ENCODE data around the gene SNRPE. TPM values are rescaled to one million over a fixed set of nuclear protein-coding genes. Genes with fewer than 3 reads are reported as not detected.
A peak's percentile ranks its signal among the peaks of the same experiment; 100 is the strongest.

Gene SNRPE
- total RNA-seq (2014; rRNA removed; shearing (Covaris generic)) = 95.9 and 109 TPM in 2 replicates
- total RNA-seq (2022) = 299 and 322 TPM in 2 replicates
- Bru-seq, nascent RNA = percentile 98 among the genes with signal in this experiment
- BruChase-seq, experiment 1, labeled RNA remaining after a 6-hour chase = percentile 98 among the genes with signal in this experiment
- percentile 94 among the genes with signal in this experiment for BruChase-seq, experiment 2, labeled RNA remaining after a 2-hour chase
- long read RNA-seq, transcript SNRPE-202 (5 exons, 942 nt) = major isoform, 154 of 168 reads
- long read RNA-seq, partial matches to known transcripts = 1 of 168 reads
- long read RNA-seq, other reads (novel, unspliced or antisense) = 8 of 168 reads

DNA sequence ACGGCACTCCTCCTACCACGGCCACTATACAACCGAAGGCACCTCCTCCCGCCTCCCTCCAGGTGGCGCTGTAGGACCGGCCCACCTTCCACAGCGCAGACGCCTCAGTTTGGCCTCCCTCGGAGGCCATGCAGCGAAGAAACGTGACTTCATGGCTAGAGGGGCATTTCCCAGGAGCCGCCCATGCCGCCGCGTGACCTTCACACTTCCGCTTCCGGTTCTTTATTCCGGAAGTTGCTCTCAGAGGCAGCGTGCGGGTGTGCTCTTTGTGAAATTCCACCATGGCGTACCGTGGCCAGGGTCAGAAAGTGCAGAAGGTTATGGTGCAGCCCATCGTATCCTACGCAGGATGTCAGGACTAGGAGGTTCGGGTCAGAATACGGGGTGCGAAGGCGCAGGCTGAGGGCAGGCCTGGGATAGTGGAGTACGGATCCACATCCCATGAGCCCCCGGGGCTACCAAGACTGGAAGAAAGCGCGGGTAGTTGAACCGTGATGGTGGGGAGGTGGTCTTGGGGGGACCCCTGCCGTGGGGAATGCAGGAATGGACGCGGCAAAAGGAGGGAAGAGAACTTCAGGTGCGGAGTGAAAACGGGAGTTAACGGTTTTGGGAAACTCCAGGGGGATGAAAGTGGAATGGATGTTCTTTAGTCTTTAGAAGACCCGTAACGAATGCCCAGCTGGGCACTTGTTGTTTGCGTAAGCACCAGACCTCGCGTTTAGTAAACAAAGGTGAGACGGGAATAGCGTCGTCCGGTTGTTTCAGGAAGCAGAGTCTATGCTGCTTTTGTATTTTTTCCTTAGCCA is at the start of gene SNRPE:
SNRPE (plus strand) TSS at position 221 of the 806 bp plus-strand sequence; CDS start at position 282, 61 bp downstream.
- ChIA-PET CTCF (ENCODE audit: unreplicated experiment) (interaction anchor here (0.6 to 1.5 kb wide), 3 partner anchors 114 to 267 kb away, joined by 4 to 8 read pairs (median 4); no protein-coding TSS in a partner anchor), POLR2A (no interaction called here)

DNA sequence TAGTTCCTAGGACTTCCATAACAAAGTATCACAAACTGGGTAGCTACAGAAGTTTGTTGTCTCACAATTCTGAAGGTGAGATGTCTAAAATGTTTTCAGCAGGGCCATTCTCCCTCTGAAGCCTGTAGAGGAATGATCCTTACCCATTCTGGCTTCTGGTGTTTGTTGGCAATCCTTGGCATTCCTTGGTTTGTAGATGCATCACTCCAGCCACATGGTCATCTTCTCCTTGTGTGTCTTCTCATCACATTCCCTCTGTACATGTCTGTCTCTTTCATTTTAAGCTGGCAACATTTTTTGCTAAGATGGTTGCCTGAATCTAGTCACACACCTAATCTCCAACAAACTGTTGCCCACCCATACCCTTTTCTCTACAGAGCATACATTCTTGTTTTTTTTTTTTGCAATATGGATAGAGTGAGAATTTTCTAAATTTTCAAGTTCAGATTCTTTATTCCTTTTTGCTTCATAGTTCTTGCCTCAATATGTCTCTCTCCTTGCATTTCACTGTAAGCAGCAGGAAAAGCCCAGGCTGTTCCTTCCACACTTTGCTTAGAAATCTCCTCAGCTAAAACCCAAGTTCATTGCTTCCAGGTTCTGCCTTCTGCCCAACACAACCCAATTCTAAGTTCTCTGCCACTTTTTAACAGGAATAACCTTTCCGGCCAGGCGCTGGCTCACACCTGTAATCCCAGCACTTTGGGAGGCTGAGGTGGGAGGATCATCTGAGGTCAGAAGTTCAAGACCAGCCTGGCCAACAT is 47.6 kb upstream of the SNRPE start:
- Histone ChIP-seq H3K9me3 (ENCODE audit: low read length) (0 out of 2 replicates have a peak, but pooled peaks cover 3% of the 10 kb centered on the region), H3K36me3 (ENCODE audit: insufficient read depth, low read length) (peaks cover 87% of the 10 kb centered on the region), H3K27ac (ENCODE audit: low read depth, low read length, poor library complexity, severe bottlenecking) (no peak overlapping the region), H3K4me3 (ENCODE audit: low read depth, low read length, poor library complexity, severe bottlenecking) (no peak overlapping the region), H3K9me2 (ENCODE audit: insufficient read depth, low read length) (no peaks in the 10 kb centered on the region), H3K4me2 (ENCODE audit: low read length) (no peak overlapping the region), H4K20me1 (ENCODE audit: insufficient read depth, low read length) (no peaks in the 10 kb centered on the region), H3K79me2 (ENCODE audit: insufficient read depth, low read depth, low read length) (peaks cover 75% of the 10 kb centered on the region), H3K4me1 (ENCODE audit: insufficient read depth, low read length, poor library complexity, severe bottlenecking) (peaks cover 31% of the 10 kb centered on the region), H2AFZ (ENCODE audit: low read length) (no peak overlapping the region)
- intact Hi-C loops (cut with micrococcal nuclease; ENCODE audit: unreplicated experiment) = no loop called here
- CTCF ChIA-PET (ENCODE audit: unreplicated experiment) = no interaction called here
- no peak for TF ChIP-seq EZH2phosphoT487 (IDR thresholded peaks at IDR 0.05; ENCODE audit: borderline replicate concordance, low read depth, low read length)
- TF ChIP-seq, protein P1, sequence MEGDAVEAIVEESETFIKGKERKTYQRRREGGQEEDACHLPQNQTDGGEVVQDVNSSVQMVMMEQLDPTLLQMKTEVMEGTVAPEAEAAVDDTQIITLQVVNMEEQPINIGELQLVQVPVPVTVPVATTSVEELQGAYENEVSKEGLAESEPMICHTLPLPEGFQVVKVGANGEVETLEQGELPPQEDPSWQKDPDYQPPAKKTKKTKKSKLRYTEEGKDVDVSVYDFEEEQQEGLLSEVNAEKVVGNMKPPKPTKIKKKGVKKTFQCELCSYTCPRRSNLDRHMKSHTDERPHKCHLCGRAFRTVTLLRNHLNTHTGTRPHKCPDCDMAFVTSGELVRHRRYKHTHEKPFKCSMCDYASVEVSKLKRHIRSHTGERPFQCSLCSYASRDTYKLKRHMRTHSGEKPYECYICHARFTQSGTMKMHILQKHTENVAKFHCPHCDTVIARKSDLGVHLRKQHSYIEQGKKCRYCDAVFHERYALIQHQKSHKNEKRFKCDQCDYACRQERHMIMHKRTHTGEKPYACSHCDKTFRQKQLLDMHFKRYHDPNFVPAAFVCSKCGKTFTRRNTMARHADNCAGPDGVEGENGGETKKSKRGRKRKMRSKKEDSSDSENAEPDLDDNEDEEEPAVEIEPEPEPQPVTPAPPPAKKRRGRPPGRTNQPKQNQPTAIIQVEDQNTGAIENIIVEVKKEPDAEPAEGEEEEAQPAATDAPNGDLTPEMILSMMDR (conservative IDR thresholded peaks at IDR 0.05; ENCODE audit: low read length) = no peak
- no peak for DNase-seq (ENCODE audit: low spot score)
- no TSS peak for BruUV-seq (replicated peaks)
- POLR2A ChIA-PET = interaction anchor here (0.6 to 1.8 kb wide), 2 partner anchors 14 to 357 kb away, joined by 3 to 7 read pairs; no protein-coding TSS in a partner anchor

More for the DNA sequence above, at the start of gene SNRPE:
- Histone ChIP-seq H2AFZ (ENCODE audit: low read length) (peak within 1 kb of the TSS; percentile 49; the same call in 1 of the 2 replicates), H3K79me2 (ENCODE audit: insufficient read depth, low read depth, low read length) (peaks cover 35% of the 10 kb centered on the region), H3K9me2 (ENCODE audit: insufficient read depth, low read length) (no peaks in the 10 kb centered on the region), H3K4me1 (ENCODE audit: insufficient read depth, low read length, poor library complexity, severe bottlenecking) (peaks cover 17% of the 10 kb centered on the region), H3K4me3 (ENCODE audit: low read depth, low read length, poor library complexity, severe bottlenecking) (peak within 1 kb of the TSS; percentile 90), H3K4me2 (ENCODE audit: low read length) (peak within 1 kb of the TSS; percentile 84), H4K20me1 (ENCODE audit: insufficient read depth, low read length) (no peaks in the 10 kb centered on the region; the same call in 1 of the 2 replicates), H3K9me3 (ENCODE audit: low read length) (no peaks in the 10 kb centered on the region), H3K27ac (ENCODE audit: low read depth, low read length, poor library complexity, severe bottlenecking) (peak within 1 kb of the TSS; percentile 58), H3K36me3 (ENCODE audit: insufficient read depth, low read length) (peaks cover 42% of the 10 kb centered on the region)
- peak; percentile 99 for DNase-seq (ENCODE audit: low spot score)
- intact Hi-C loops (cut with micrococcal nuclease; ENCODE audit: unreplicated experiment) = loop anchor here (1.0 to 10.0 kb wide), 7 partner anchors 76 to 543 kb away; partner anchors contain the start of gene ATP2B4
- no TSS peak for BruUV-seq (replicated peaks)
- no peak for TF ChIP-seq EZH2phosphoT487 (IDR thresholded peaks at IDR 0.05; ENCODE audit: borderline replicate concordance, low read depth, low read length)
- TF ChIP-seq, protein P1 (conservative IDR thresholded peaks at IDR 0.05; ENCODE audit: low read length) = peak; percentile 83
